B cell (primary cell): ENCODE data around the gene EGLN1.

ENCODE experiments used
- EZH2 ChIP-seq: IDR thresholded peaks from 2 replicates; pipeline ENCODE4 v1.6.1; 2012; ENCODE audit warnings: borderline replicate concordance, low read depth, mild to moderate bottlenecking, moderate library complexity, low read length; ENCODE audit not compliant: insufficient read depth, poor library complexity, severe bottlenecking
- TF ChIP-seq, protein P1 (sequence below): fragments of 200-600 bp; IDR thresholded peaks from one replicate; pipeline ENCODE4 v1.8.0; 2022; ENCODE audit warnings: antibody characterized with exemption, mild to moderate bottlenecking

DNA sequence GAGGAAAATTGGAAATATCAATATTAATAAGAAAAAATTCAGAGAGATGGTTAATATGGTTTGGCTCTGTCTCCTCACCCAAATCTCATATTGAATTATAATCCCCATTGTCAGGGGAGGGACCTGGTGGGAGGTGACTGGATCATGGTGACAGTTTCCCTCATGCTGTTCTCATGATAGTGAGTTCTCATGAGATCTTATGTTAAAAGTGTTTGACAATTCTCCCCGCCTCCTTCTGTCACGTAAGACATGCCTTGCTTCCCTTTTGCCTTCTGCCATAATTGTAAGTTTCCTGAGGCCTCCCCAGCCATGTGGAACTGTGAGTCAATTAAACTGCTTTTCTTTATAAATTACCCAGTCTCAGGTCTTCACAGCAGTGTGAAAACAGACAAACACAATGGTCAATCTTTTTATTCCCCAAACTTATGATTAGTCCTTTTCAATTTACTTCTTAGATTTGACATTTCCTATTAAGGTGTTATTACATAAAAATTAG is 11.0 kb downstream of the EGLN1 start:
- TF ChIP-seq, protein P1, sequence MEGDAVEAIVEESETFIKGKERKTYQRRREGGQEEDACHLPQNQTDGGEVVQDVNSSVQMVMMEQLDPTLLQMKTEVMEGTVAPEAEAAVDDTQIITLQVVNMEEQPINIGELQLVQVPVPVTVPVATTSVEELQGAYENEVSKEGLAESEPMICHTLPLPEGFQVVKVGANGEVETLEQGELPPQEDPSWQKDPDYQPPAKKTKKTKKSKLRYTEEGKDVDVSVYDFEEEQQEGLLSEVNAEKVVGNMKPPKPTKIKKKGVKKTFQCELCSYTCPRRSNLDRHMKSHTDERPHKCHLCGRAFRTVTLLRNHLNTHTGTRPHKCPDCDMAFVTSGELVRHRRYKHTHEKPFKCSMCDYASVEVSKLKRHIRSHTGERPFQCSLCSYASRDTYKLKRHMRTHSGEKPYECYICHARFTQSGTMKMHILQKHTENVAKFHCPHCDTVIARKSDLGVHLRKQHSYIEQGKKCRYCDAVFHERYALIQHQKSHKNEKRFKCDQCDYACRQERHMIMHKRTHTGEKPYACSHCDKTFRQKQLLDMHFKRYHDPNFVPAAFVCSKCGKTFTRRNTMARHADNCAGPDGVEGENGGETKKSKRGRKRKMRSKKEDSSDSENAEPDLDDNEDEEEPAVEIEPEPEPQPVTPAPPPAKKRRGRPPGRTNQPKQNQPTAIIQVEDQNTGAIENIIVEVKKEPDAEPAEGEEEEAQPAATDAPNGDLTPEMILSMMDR = no peak
- TF ChIP-seq EZH2 = no peak
